ENCODE measurements around the gene PSMG4. TPM values are rescaled to one million over a fixed set of nuclear protein-coding genes. Genes with fewer than 3 reads are reported as not detected.
A peak's percentile ranks its signal among the peaks of the same experiment; 100 is the strongest.

The PSMG4 gene
- total RNA-seq, 1 donor from 2014 or later = 34.9 TPM

DNA sequence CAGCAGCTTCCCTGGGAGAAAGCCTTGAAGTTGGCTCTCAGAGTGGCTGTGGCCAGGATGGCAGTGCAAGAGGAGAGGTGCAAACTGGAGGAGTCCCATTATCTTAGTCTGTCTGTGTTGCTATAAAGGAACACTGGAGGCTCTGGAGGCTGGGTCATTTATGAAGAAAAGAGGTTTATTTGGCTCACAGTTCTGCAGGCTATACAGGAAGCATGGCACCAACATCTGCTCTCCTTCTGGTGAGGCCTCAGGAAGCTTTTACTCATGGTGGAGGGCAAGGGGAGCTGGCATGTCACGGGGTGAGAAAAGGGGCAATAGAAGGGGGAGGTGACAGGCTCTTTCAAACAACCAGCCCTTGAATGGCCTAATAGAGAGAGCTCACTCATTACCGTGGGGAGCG, 47.1 kb downstream of the PSMG4 start:
- DNase-seq (ENCODE audit: low spot score) = no peak

DNA sequence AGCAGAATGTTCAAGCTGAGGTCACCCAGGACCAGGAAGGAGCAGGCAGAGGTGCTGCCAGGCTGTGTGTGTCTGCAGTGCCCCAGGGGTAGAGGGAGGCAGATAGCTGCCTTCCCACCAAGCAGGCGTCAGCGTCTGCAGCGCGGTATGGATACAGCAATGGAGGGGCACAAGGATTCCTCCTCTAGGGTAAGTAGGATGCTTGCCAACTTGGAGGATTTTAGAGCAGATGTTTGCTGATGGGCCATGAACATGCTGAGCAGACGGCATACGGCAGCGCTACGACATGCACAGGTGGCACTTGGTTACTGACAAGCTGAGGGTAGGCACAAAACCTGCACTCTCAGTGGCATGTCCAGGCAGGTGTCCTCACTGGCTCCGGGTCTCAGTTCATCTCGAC, 48.1 kb downstream of the PSMG4 start:
- no peak for DNase-seq (ENCODE audit: low spot score)

DNA sequence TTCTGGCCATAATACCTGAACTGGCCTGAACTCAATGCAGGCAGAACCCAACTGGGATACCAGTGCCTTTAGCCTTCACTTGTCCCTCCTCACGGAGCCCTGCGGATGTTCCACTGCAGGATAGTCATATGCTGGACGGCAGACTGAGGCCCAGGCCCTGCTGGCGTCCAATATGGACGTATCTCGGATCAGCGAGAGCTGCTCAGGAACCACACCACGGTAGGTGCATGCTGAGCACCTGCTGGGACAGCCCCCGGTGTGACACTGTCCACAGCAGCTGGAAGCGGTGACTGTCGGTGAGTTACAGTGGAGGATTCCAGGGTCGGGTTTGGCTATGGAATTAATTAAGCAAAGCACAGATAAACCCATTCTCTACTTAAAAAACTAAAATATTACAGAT, 48.7 kb downstream of the PSMG4 start:
- DNase-seq (ENCODE audit: low spot score) = no peak

DNA sequence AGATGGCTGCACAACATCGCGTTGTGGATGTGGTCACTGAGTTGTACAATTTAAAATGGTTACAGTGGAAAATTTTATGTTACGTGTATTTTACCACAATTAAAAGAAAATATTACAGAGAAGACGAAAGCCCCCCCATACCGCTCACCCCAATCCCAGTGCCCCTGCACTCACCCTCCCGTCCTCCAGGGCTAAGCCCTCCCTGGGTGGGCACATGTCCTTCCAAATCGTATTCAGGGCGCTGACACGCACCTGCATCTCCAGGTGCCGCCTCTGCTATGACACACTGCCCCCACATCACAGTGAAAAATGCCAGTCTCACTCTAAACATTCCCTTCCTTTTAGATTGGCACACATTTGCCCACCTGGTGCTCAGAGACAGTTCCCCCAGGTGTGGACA, 49.4 kb downstream of the PSMG4 start:
- DNase-seq (ENCODE audit: low spot score) = no peak

DNA sequence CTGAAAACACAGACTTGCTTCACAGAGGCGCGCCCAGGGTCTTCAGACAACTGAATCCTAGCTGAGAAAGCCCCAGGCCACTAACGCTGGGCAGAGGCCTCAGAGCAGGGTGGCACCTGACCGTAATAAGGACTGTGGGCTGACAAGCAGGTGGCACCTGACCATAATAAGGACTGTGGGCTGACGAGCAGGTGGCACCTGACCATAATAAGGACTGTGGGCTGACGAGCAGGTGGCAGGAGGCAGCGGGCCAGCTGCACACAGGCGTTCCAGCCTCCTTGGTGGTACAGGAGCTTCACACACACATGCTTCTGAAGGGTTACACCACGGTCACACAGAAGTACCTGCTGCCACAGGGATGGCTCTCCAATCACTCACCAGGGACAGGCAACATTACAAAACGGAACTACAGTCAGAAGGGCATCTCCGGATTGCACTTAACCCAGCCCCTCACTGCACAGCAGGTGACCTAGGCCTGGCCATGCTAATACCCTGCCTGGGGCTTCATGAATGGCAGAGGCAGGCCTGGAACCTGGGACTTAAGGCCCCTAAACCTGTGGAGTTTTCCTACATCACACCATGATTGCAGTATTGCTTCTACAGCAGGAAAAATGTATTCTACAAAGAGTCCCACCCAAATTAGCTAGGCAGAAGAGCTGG, 50.8 kb downstream of the PSMG4 start:
- DNase-seq (ENCODE audit: low spot score) = no peak

DNA sequence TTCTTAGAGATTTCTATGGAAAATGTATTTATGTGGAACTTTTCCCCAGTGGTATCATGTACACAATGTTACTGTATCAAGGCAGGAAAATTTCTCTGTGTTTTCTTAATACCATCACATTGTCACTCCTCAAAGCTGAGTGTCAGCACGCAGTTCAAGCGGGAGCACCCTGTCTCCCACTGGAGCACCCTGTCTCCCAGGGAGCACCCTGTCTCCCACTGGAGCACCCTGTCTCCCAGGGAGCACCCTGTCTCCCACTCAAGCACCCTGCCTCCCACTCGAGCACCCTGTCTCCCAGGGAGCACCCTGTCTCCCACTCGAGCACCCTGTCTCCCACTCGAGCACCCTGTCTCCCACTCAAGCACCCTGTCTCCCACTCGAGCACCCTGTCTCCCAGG, 51.3 kb downstream of the PSMG4 start:
- DNase-seq (ENCODE audit: low spot score) = no peak

DNA sequence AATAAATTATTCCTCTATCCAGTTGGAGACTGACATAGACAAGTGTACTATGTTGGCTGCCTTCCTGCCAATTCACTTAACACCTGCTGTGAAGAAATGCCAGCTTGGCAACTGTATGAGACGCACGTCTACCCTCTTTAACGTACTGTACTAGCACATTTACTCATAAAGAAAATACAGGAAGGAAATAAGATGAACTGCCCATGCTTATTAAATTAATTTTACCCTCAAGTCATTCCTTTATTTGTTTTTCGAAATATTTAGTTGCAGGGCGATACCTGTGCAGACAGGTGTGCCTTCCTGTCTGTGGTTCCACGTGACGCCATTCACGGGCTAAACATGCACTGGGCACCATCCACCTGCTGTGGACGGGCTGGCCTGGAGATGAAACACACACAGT, 52.0 kb downstream of the PSMG4 start:
- DNase-seq (ENCODE audit: low spot score) = no peak

DNA sequence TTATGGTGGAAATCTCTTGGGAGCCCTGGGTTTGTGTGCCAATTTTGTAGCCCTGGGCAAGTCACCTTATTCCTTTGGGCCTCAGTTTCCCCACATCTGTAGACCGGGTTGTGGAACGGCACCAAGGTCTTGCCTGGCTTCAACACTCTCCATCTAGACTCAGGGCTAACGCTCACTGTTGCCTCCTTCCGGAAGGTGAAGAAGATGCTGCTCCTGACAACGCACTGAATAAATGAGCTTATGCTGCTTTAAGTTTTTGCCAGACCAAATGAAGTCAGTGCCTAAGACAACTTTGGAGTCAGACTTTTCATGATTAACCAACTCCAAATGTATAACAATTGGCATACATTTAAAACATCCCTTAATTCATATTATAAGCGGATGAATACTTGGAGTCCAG, 53.1 kb downstream of the PSMG4 start:
- no peak for DNase-seq (ENCODE audit: low spot score)

DNA sequence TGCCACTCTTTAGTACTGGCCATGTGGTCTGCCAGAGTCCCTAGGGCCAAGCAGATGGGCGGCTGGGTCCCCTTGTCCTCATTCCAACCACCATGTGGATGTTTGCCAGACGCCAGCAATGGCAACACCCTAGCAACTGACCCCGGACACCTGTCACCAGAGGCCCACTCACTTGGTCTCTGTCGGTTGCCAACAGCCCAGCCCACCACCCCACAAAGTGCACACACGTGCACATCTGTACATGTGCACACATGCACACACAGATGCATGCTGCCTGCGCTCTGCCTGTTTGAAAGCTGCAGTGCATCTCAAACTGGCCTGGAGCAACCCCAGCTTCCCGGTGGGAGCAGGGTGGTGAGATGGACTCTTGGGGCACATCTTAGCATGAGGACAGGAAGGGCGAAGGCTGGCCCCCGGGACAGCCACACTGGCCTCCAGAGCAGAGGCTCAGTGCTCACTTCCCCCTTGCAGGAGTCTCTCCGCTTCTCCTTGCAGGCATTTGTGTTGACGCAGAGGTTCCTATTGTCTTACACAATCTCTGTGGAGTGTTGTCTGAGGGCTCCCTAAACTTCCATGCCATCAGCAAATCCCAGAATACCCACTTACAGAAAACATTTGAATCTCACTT, 54.0 kb downstream of the PSMG4 start:
- peak; percentile 17 for DNase-seq (ENCODE audit: low spot score)

DNA sequence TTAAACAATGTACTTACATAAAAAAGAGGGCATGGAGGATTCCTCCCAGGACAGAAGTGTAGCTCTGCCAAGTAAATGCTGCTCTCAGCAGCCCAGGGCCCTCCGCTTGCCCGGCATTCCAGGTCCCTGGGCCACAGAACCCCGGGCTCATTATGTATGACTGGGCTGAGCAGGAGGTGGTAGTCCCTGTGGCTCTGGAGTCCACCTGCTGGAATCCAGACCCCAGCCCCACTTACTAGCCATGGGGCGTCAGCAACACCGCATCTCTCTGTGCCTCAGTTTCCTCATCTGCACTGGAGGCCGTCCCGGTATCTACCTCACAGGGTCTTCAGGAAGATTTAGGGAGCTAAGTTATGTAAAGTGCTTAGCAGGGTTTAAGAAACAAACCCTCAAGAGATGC, 55.4 kb downstream of the PSMG4 start:
- no peak for DNase-seq (ENCODE audit: low spot score)

DNA sequence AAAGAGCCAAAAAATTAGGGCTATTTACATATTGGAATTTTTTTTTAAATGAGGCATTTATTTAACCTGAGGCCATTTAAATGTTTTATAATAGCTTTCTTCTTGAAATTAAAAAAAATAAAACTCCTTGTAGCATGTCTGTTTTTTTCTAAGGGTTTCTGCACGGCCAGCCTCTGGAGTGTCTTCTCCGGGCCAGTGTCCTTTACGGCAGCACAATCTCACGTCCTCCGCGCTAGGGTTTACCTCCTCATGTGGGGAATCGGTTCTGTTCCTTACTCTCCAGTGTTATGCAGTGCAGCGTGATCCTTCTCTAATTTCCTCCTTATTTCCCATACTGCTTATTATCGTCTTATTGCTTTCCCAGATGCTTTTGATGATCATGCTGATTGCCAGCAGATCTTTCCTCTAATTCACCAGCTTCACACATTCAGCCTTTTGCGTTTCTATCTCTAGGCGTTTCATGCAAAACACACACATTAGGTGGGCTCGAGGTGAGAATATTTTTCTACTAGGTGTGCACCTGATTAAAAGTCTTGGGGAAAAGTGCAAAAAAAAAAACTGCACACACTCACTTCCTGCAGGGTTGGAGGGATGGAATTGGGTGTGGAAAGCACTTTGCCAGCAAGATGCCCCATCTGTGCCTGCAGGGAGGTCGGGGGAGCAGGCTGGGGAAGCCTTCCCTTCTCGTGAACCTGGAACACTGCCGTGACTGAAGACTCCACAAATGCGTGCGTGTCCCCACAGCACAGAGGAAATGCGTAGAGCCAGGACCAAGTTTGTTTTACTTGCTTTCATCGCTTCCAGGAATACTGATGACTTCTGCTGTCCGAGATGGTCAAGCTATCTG, 56.1 kb downstream of the PSMG4 start:
- no peak for DNase-seq (ENCODE audit: low spot score)

DNA sequence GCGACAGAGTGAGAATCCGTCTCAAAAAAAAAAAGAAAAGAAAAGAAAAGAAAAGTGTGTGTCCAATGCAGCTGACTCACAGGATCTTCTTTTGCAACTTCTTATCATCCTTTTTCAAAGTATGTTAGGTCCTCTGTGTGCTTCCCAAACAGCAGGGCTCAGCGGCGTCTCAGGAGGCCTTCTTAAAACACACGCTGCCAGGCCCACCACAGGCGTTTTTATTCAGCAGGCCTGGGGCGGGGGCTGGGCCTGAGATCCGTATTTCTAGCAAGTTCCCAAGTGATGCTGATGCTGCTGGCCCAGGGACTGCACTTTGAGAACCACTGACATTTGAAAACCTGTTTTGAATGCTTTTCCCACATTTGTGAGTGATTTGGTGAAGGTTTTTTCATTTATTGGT, 57.1 kb downstream of the PSMG4 start:
- no peak for DNase-seq (ENCODE audit: low spot score)

DNA sequence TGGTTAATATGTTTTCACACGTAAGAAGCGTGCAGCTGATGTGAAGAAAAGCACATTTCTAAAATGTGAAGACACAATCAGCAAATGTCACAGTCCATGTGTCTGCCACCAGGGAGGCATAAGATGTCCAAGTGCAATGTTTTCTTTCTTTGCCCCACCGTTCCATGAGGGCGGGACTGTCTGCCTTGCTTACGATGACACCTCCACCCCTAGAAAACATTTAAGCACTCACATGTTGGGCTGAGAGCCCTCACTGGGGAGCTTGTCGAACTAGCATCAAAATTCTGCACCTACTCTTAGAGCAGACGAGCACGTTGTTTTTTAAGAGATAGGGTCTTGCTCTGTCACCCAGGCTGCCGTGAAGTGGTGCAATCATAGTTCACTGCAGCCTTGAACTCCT, 57.6 kb downstream of the PSMG4 start:
- DNase-seq (ENCODE audit: low spot score) = no peak

DNA sequence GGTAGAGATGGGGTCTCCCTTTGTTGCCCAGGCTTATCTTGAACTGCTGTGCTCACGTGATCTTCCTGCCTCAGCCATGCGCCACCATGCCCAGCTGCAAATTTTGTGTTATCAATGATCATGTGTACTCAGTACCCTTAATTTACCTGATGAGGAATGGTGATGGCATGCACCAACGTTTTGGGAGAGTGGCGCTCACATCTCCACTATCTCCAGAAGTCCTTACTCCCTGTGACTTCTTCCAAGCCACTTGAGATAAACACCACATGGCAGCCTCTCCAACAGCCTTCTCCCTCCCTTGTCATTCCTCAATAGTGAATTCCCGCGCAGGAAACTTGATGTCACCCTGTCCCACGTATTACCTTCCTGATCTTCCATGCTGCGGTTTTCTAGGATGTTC, 58.1 kb downstream of the PSMG4 start:
- DNase-seq (ENCODE audit: low spot score) = no peak

Other genes with a start within 250 kb of the PSMG4 start
- 19.0 TPM for gene RIPK1, start 190.5 kb upstream of the PSMG4 start, total RNA-seq (ENCODE audit: insufficient read depth, low replicate concordance)
- 29.6 TPM for gene BPHL, start 140.2 kb upstream of the PSMG4 start, total RNA-seq (ENCODE audit: insufficient read depth, low replicate concordance)
- 79.9 TPM for gene TUBB2A, start 101.4 kb upstream of the PSMG4 start, total RNA-seq (ENCODE audit: insufficient read depth, low replicate concordance)
- gene TUBB2B, start 31.3 kb upstream of the PSMG4 start, total RNA-seq (ENCODE audit: insufficient read depth, low replicate concordance) = 73.4 TPM
- 18.5 TPM for gene SLC22A23, start 198.1 kb downstream of the PSMG4 start, total RNA-seq (ENCODE audit: insufficient read depth, low replicate concordance)

Measured in umbilical cord (tissue), 2 donors.